Spinal cord (tissue), 10 donors: ENCODE data around the gene ZNF805. TPM values are rescaled to one million over a fixed set of nuclear protein-coding genes. Genes with fewer than 3 reads are reported as not detected.
"Not testable (repeated sequence)": the region's sequence is repeated elsewhere in the genome, so short reads cannot be mapped to it uniquely, and the experiment has no call there.

ENCODE experiments used
- DNase-seq, 6 donors: peaks; one replicate each; pipeline versions ENCODE4 v3.0.0 to v3.0.0-alpha.2; 2013 to 2015; ENCODE audit warnings: low spot score in 6 of 6, low read depth in 4 of 6
- H3K27ac ChIP-seq: one replicate; pipeline ENCODE4 v1.5.1; 2013; ENCODE audit warnings: low read depth, low read length, control low read depth
- H3K27me3 ChIP-seq: one replicate; pipeline ENCODE4 v1.6.1; 2013; ENCODE audit warnings: low read length; ENCODE audit not compliant: control insufficient read depth, insufficient read depth
- H3K36me3 ChIP-seq: one replicate; pipeline ENCODE4 v1.6.1; 2013; ENCODE audit warnings: low read length; ENCODE audit not compliant: control insufficient read depth, insufficient read depth
- H3K4me1 ChIP-seq: one replicate; pipeline ENCODE4 v1.6.1; 2013; ENCODE audit warnings: low read length; ENCODE audit not compliant: control insufficient read depth, insufficient read depth
- H3K4me3 ChIP-seq: one replicate; pipeline ENCODE4 v1.5.1; 2013; ENCODE audit warnings: low read depth, low read length, control low read depth
- H3K9me3 ChIP-seq: one replicate; pipeline ENCODE4 v1.6.1; 2013; ENCODE audit warnings: low read length; ENCODE audit not compliant: control insufficient read depth, insufficient read depth
- WGBS: methylation state at CpG from one replicate; pipeline ENCODE4 v1.1.5; 2013; ENCODE audit warnings: missing lambda C conversion rate; ENCODE audit not compliant: insufficient coverage; 5-methylcytosine and 5-hydroxymethylcytosine counted together
- polyA plus RNA-seq, 2 donors: library from polyadenylated mRNA; unstranded; fragments of 120-200 nt; gene quantifications; one replicate each; pipeline ENCODE4 v1.2.1, GENCODE V29; 2013; ENCODE audit not compliant: insufficient read length in 2 of 2
- total RNA-seq, 2 donors: library from RNA; depleted of rRNA in 1 of 2; stranded (reverse); fragments of 120-200 nt in 1 of 2; fragments of >200 nt in 1 of 2; gene quantifications; one replicate each; pipeline versions ENCODE4 v1.2.3 to v1.2.4, GENCODE V29; 2013 to 2014
- donor health status: healthy.

ZNF805 gene
- total and polyA plus RNA-seq, 4 donors: 3.6 to 32.8 (median 16.6) TPM

- H3K27me3 ChIP-seq, H3K4me3 ChIP-seq, H3K4me1 ChIP-seq, H3K27ac ChIP-seq, DNase-seq, H3K9me3 ChIP-seq: not testable (repeated sequence)
- WGBS: no CpG with 5 or more reads among the region's 11 CpGs
- peaks cover 22% of the 10 kb centered on the region for H3K36me3 ChIP-seq
These were observed 13.3 kb downstream of the ZNF805 start for GRCh38 chr19:57253767-57254166.

DNA sequence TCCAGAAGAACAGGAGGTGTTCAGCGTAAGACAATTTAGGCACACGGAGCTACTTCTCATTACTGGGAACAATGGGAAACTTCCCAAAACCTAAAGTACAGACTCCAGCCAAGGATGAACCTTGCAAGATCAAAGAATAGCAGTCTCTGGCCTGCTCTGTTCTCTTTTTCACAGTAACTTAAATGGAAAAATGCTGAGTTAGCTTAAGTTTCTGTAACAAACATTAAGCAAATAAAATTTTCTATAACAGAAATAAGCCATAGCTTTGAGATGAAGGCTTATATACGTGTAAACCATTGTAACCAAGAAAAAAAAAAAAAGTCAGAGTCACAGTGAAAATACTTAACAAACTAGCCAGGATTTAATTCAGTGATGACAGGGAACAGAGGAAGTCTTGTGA, 21.6 kb downstream of the ZNF805 start:
- no peak overlapping the region for H3K27ac ChIP-seq
- no peaks in the 10 kb centered on the region for H3K27me3 ChIP-seq
- no peaks in the 10 kb centered on the region for H3K9me3 ChIP-seq
- 72% methylated on average over 2 of the region's 3 CpGs for WGBS
- no peaks in the 10 kb centered on the region for H3K36me3 ChIP-seq
- H3K4me1 ChIP-seq: no peaks in the 10 kb centered on the region
- H3K4me3 ChIP-seq: no peak overlapping the region
- DNase-seq: no peak

DNA sequence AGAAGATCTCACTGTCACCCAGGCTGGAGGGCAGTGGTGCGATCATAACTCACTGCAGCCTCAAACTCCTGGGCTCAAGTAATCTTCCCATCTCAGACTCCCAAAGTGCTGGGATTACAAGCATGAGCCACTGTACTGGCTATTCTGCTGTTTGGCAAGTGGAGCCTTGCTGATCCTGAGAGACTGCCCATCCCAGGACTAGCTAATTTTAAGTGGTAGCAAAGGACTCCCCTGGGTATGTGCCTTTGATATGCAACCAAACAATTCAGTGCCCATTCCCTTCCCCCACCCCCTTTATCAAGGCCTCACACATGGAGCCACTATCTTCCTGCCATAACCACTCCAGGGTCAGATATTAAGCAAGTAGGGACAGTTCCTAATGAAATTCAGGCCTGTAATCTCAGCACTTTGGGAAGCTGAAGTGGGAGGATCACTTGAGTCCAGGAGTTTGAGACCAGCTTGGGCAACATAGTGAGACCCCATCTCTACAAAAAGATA, 22.9 kb downstream of the ZNF805 start:
- H3K36me3 ChIP-seq: no peaks in the 10 kb centered on the region
- H3K4me1 ChIP-seq: no peaks in the 10 kb centered on the region
- H3K27me3 ChIP-seq: no peaks in the 10 kb centered on the region
- no peak overlapping the region for H3K27ac ChIP-seq
- H3K9me3 ChIP-seq: no peaks in the 10 kb centered on the region
- no peak for DNase-seq
- no peak overlapping the region for H3K4me3 ChIP-seq
- 100% methylated on average over 1 of the region's 1 CpG for WGBS

- peaks cover 4% of the 10 kb centered on the region for H3K36me3 ChIP-seq
- no peaks in the 10 kb centered on the region for H3K27me3 ChIP-seq
- no peaks in the 10 kb centered on the region for H3K9me3 ChIP-seq
- H3K4me3 ChIP-seq: no peak overlapping the region
- no peak overlapping the region for H3K27ac ChIP-seq
- no peaks in the 10 kb centered on the region for H3K4me1 ChIP-seq
- DNase-seq: no peak
- 69% methylated on average over 2 of the region's 3 CpGs for WGBS
These were observed 26.9 kb downstream of the ZNF805 start for GRCh38 chr19:57267291-57267690.

- Histone ChIP-seq H3K4me3 (no peak overlapping the region), H3K36me3 (peaks cover 8% of the 10 kb centered on the region), H3K27ac (no peak overlapping the region), H3K27me3 (no peaks in the 10 kb centered on the region), H3K4me1 (no peaks in the 10 kb centered on the region), H3K9me3 (no peaks in the 10 kb centered on the region)
- DNase-seq: no peak
- 91% methylated on average over 4 of the region's 4 CpGs for WGBS
These were observed 29.3 kb downstream of the ZNF805 start for GRCh38 chr19:57269515-57270250.

GRCh38 chr19:57271280-57271679, 30.8 kb downstream of the ZNF805 start:
- Histone ChIP-seq H3K36me3 (peaks cover 8% of the 10 kb centered on the region), H3K27ac (no peak overlapping the region), H3K27me3 (no peaks in the 10 kb centered on the region), H3K4me1 (no peaks in the 10 kb centered on the region), H3K4me3 (no peak overlapping the region), H3K9me3 (no peaks in the 10 kb centered on the region)
- DNase-seq: no peak
- 93% methylated on average over 6 of the region's 8 CpGs for WGBS

- no peaks in the 10 kb centered on the region for H3K4me1 ChIP-seq
- H3K4me3 ChIP-seq: no peak overlapping the region
- peaks cover 8% of the 10 kb centered on the region for H3K36me3 ChIP-seq
- H3K27ac ChIP-seq: no peak overlapping the region
- no peaks in the 10 kb centered on the region for H3K27me3 ChIP-seq
- no CpG with 5 or more reads among the region's 1 CpG for WGBS
- H3K9me3 ChIP-seq: no peaks in the 10 kb centered on the region
- DNase-seq: no peak
These were observed 32.6 kb downstream of the ZNF805 start for GRCh38 chr19:57273014-57273413.

- Histone ChIP-seq H3K27ac (no peak overlapping the region), H3K9me3 (no peaks in the 10 kb centered on the region), H3K27me3 (no peaks in the 10 kb centered on the region), H3K36me3 (peaks cover 10% of the 10 kb centered on the region), H3K4me1 (peaks cover 6% of the 10 kb centered on the region), H3K4me3 (no peak overlapping the region)
- DNase-seq: no peak
- WGBS: no CpG with 5 or more reads among the region's 1 CpG
These were observed 36.0 kb downstream of the ZNF805 start for GRCh38 chr19:57276430-57276829.

DNA sequence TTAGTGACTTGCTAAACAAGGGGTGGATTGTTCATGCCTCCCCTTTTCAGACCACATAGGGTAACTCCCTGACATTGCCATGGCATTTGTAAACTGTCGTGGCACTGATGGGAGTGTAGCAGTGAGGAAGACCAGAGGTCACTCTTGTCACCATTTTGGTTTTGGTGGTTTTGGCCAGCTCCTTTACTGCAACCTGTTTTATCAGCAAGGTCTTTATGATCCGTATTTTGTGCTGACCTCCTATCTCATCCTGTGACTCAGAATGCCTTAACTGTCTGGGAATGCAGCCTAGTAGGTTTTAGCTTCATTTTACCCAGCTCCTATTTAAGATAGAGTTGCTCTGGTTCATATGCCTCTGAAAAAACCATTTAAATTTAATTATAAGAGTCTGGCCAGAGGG, 38.0 kb downstream of the ZNF805 start:
- H3K9me3 ChIP-seq, DNase-seq, H3K4me3 ChIP-seq, H3K27me3 ChIP-seq, H3K27ac ChIP-seq: not testable (repeated sequence)
- 40% methylated on average over 1 of the region's 2 CpGs for WGBS
- peaks cover 13% of the 10 kb centered on the region for H3K36me3 ChIP-seq
- peaks cover 19% of the 10 kb centered on the region for H3K4me1 ChIP-seq
